Measurements from ENCODE around the gene NAA20. TPM values are rescaled to one million over a fixed set of nuclear protein-coding genes. Genes with fewer than 3 reads are reported as not detected.

Gene NAA20
- total and polyA plus RNA-seq, 2 of the 13 experiments (the other 11 are each of a cell fraction or from before 2014, with no cell fraction given) = 81.9 to 82.8 TPM

DNA sequence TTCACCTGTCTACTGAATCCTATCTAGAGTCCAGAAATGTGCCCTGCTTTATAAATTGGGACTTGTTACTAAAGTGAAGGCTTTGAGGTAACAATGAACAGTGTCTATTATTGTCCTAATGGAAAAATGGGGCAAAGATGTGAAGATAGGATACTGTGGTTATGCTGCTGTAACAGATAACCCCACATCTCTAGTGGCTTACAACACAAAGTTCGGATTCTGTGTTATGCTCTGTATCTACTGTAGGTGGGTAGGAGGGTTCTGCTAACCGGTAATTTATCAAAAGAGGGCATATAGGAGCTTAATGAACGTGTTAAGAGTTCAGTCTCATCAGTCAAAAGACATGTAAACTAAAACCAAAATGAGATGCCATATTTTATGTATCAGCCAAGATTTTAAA, 6.2 kb downstream of the NAA20 start:
- ChIA-PET CTCF (ENCODE audit: low intra/inter-chr PET ratio, low total read pairs) (no interaction called here), POLR2A (no interaction called here)
- Histone ChIP-seq H3K27me3 (ENCODE audit: control insufficient read depth in 1 of 2, insufficient read depth in 2 of 2, low read length in 2 of 2) (no peaks in the 10 kb centered on the region), H3K9ac (ENCODE audit: insufficient read depth, low read depth, low read length) (no peak overlapping the region), H3K27ac (ENCODE audit: extremely low read length, insufficient read depth, low read length) (no peak overlapping the region), H3K4me1 (ENCODE audit: insufficient read depth, low read length) (peaks cover 35% of the 10 kb centered on the region), H3K4me2 (ENCODE audit: low read depth, low read length) (no peak overlapping the region), H2AFZ (ENCODE audit: low read length) (no peak overlapping the region), H4K20me1 (ENCODE audit: insufficient read depth, low read length) (peaks cover 2% of the 10 kb centered on the region), H3K9me3 (ENCODE audit: low read length) (no peaks in the 10 kb centered on the region), H3K79me2 (ENCODE audit: insufficient read depth, low read length) (peaks cover 87% of the 10 kb centered on the region), H3K4me3 (replicated peaks in 1 of 3; ENCODE audit: insufficient read depth in 1 of 3, low read depth in 2 of 3, low read length in 3 of 3) (no peak overlapping the region), H3K36me3 (replicated peaks in 1 of 2; ENCODE audit: control insufficient read depth in 1 of 2, insufficient read depth in 2 of 2, low read length in 2 of 2) (peaks cover 11 to 72% of the 10 kb centered on the region in 2 experiments)
- over 99% methylated on average over 3 of the region's 3 CpGs for WGBS (ENCODE audit: low lambda C conversion rate)
- no TSS peak for BruUV-seq (replicated peaks)
- FAIRE-seq (no peak), ATAC-seq (no peak), DNase-seq (ENCODE audit: low spot score) (no peak)
- TF ChIP-seq KDM1A (CRISPR knock-in tag; IDR thresholded peaks at IDR 0.05) (no peak), ZNF12 (CRISPR knock-in tag; IDR thresholded peaks at IDR 0.05) (peak; percentile 78)
- in situ Hi-C loops (cut with HindIII; ENCODE audit: extremely low pct_ligation_motif_present, low pct_unique_long_range_greater_than_20kb) (no loop called here), intact Hi-C loops (cut with micrococcal nuclease; ENCODE audit: unreplicated experiment) (no loop called here)

DNA sequence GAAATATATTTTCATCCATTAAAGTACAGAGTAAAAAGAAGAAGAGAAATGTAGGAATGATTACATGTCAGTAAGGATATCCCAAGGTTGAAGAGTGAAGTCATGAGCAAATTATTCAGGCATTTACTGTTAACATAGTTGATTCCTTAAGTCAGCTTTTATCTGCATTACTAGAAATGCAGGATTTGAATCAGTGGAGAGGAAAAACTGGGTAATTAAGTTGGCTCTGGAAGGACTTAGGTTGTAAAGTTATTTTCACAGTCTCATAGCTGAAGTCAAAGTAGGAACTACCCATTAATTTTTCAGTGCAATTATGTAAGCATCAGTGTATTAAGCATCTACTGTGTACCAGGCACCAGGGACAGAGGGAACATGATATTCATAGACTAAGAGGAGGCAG, 7.8 kb downstream of the NAA20 start:
- no peak for DNase-seq (ENCODE audit: low spot score)
- in situ Hi-C loops (cut with HindIII; ENCODE audit: extremely low pct_ligation_motif_present, low pct_unique_long_range_greater_than_20kb) = no loop called here
- H4K20me1 ChIP-seq (ENCODE audit: insufficient read depth, low read length) = no peaks in the 10 kb centered on the region; the same call in 1 of the 2 replicates
- BruUV-seq (replicated peaks) = no TSS peak
- POLR2A ChIA-PET = interaction anchor here (3.0 kb wide), 1 partner anchor 8 kb away, joined by 11 read pairs; the partner anchor contains the start of gene NAA20
- no peaks in the 10 kb centered on the region for H3K27me3 ChIP-seq (ENCODE audit: control insufficient read depth in 1 of 2, insufficient read depth in 2 of 2, low read length in 2 of 2)
- H3K27ac ChIP-seq (ENCODE audit: extremely low read length, insufficient read depth, low read length) = no peak overlapping the region
- TF ChIP-seq PCBP2 (optimal IDR thresholded peaks at IDR 0.05; ENCODE audit: low read depth, low read length, poor library complexity, severe bottlenecking) (no peak), JDP2 (CRISPR knock-in tag; IDR thresholded peaks at IDR 0.05; ENCODE audit: borderline replicate concordance) (no peak), ZNF749 (CRISPR knock-in tag; IDR thresholded peaks at IDR 0.05; ENCODE audit: borderline replicate concordance) (no peak), TBL1XR1 (IDR thresholded peaks at IDR 0.05; ENCODE audit: borderline replicate concordance, low read length, partially characterized antibody) (no peak), ZNF3 (CRISPR knock-in tag; IDR thresholded peaks at IDR 0.05) (no peak)
- TF ChIP-seq, protein P1, sequence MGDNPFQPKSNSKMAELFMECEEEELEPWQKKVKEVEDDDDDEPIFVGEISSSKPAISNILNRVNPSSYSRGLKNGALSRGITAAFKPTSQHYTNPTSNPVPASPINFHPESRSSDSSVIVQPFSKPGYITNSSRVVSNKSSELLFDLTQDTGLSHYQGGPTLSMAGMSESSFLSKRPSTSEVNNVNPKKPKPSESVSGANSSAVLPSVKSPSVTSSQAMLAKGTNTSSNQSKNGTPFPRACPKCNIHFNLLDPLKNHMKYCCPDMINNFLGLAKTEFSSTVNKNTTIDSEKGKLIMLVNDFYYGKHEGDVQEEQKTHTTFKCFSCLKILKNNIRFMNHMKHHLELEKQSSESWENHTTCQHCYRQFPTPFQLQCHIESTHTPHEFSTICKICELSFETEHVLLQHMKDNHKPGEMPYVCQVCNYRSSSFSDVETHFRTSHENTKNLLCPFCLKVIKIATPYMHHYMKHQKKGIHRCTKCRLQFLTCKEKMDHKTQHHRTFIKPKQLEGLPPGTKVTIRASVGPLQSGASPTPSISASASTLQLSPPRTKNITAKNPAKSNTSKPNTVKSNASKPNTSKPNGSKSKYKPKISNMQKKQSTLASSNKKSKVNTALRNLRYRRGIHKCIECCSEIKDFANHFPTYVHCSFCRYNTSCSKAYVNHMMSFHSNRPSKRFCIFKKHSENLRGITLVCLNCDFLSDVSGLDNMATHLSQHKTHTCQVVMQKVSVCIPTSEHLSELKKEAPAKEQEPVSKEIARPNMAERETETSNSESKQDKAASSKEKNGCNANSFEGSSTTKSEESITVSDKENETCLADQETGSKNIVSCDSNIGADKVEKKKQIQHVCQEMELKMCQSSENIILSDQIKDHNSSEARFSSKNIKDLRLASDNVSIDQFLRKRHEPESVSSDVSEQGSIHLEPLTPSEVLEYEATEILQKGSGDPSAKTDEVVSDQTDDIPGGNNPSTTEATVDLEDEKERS (CRISPR knock-in tag; IDR thresholded peaks at IDR 0.05) = no peak
- TF ChIP-seq, protein P2, sequence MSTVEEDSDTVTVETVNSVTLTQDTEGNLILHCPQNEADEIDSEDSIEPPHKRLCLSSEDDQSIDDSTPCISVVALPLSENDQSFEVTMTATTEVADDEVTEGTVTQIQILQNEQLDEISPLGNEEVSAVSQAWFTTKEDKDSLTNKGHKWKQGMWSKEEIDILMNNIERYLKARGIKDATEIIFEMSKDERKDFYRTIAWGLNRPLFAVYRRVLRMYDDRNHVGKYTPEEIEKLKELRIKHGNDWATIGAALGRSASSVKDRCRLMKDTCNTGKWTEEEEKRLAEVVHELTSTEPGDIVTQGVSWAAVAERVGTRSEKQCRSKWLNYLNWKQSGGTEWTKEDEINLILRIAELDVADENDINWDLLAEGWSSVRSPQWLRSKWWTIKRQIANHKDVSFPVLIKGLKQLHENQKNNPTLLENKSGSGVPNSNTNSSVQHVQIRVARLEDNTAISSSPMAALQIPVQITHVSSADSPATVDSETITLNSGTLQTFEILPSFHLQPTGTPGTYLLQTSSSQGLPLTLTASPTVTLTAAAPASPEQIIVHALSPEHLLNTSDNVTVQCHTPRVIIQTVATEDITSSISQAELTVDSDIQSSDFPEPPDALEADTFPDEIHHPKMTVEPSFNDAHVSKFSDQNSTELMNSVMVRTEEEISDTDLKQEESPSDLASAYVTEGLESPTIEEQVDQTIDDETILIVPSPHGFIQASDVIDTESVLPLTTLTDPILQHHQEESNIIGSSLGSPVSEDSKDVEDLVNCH (CRISPR knock-in tag; IDR thresholded peaks at IDR 0.05) = no peak
- H3K9ac ChIP-seq (ENCODE audit: insufficient read depth, low read depth, low read length) = no peak overlapping the region
- CTCF ChIA-PET (ENCODE audit: low intra/inter-chr PET ratio, low total read pairs) = no interaction called here
- peaks cover 13 to 76% of the 10 kb centered on the region in 2 experiments for H3K36me3 ChIP-seq (replicated peaks in 1 of 2; ENCODE audit: control insufficient read depth in 1 of 2, insufficient read depth in 2 of 2, low read length in 2 of 2)
- no peak for ATAC-seq
- no peak overlapping the region for H3K4me3 ChIP-seq (replicated peaks in 1 of 3; ENCODE audit: insufficient read depth in 1 of 3, low read depth in 2 of 3, low read length in 3 of 3)
- H3K4me2 ChIP-seq (ENCODE audit: low read depth, low read length) = no peak overlapping the region
- intact Hi-C loops (cut with micrococcal nuclease; ENCODE audit: unreplicated experiment) = no loop called here
- H3K79me2 ChIP-seq (ENCODE audit: insufficient read depth, low read length) = peaks cover 75% of the 10 kb centered on the region
- H3K4me1 ChIP-seq (ENCODE audit: insufficient read depth, low read length) = peaks cover 19% of the 10 kb centered on the region
- H2AFZ ChIP-seq (ENCODE audit: low read length) = no peak overlapping the region
- H3K9me3 ChIP-seq (ENCODE audit: low read length) = no peaks in the 10 kb centered on the region
- FAIRE-seq = no peak
